GM21619 (cell line): Measurements from ENCODE around the gene SF3B3.
"Not testable (repeated sequence)": the region's sequence is repeated elsewhere in the genome, so short reads cannot be mapped to it uniquely, and the experiment has no call there.

Experiments
- ATAC-seq: cut with Tn5 transposase; IDR thresholded peaks from one replicate; pipeline ENCODE4 v1.9.1; 2021; ENCODE audit not compliant: unreplicated experiment

Gene SF3B3

DNA sequence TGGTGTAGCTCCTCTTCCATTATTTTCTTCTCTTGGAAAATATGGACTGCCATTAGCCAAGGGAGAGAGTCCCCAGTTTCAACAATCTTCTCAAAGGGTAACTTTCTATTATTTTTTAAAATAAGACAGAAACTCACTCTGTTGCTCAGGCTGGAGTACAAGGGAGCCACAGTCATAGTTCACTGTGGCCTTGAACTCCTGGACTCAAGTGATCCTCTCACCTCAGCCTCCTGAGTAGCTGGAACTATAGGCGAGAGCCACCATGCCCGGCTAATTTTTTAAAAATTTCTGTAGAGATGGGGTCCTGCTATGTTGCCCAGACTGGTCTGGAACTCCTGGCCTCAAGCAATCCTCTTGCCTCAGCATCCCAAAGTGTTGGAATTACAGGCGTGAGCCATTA lies 13.4 kb upstream of the SF3B3 start:
- no peak for ATAC-seq

GRCh38 chr16:70511833-70512232 lies 11.8 kb upstream of the SF3B3 start:
- no peak for ATAC-seq

GRCh38 chr16:70512456-70512855 lies 11.2 kb upstream of the SF3B3 start:
- no peak for ATAC-seq

DNA sequence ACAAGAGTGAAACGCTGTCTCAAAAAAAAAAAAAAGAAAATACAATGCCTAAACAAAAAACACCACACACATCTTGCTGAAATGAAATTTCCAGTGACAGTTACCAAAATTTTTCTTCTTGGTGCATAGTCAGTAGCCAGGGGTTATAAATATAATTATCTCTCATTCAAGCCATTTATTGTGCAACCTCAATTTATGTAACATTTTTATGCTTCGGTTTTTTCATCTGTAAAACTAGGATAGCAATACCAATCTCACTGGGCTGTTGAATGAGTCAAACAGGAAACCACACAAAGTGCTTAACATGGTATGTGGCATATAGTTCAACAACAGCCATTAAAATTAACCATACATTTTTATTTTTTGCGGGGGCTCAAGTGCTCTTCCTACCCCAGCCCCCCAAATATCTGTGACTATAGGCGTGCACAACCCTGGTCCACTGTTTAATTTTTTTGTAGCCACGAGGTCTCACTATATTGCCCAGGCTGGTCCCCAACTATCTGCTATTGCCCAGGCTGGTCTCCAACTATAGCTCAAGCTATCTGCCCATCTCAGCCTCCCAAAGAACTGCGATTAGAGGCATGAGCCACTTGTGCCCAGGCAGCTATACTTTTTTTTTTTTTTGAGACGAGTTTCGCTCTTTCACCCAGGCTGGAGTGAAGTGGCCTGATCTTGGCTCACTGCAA lies 2.9 kb upstream of the SF3B3 start:
- ATAC-seq = no peak

DNA sequence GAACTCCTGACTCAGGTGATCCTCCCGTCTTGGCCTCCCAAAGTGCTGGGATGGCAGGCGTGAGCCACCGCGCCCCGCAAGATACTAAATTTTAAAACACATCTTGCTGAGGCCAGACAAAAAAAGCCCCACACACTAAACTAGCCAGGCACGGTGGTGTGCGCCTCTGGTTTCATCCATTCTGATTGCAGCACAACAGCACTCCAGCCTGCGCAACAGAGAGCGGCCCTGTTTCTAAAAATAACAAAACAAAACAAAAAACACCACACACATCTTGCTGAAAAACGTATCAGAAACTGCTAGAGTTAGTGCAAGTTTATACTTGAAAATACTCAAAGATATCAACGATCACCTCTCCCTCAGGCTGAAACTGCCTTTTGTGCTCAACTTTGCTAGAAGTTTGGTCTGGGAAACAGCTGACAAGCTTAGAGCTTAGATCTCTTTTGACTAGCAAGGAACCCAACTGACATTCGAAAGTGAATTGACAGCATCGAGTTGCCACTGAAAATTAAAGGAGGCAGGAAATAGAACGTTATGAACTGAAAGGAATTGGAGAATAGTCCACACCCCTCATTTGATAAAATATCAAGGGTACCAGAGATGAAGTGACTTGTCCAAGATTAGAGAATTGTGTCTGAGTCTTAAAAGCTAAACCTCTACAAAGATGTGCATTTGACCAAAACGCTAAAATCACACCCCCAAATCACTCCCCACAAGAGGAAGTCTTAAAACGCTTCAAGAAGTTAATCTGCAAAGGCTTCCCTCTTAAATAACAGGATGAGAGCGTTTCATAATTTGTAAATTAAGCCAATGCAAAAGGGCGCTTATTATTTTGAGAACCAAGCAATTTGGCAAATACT lies 1.2 kb upstream of the SF3B3 start:
- no peak for ATAC-seq

GRCh38 chr16:70523076-70523742 lies 407 bp upstream of the SF3B3 start, which contains the start of gene COG4:
COG4 (minus strand) TSS chr16:70523554; CDS start chr16:70523543, 11 bp downstream.
- peak; percentile 47 for ATAC-seq

DNA sequence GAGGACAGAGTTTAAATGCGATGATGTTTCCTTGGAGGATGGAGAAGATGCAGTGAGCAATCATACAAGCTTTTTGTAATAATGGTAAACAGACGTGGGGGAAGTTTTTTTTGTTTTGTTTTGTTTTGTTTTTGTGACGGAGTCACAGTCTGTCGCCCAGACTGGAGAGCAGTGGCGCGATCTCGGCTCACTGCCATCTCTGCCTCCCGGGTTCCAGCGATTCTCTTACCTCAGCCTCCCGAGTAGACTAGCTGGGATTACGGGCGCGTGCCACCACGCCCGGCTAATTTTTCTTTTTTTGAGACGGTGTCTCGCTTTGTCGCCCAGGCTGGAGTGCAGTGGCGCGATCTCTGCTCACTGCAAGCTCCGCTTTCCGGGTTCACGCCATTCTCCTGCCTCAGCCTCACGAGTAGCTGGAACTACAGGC lies 796 bp downstream of the SF3B3 start:
- peak; percentile 14 for ATAC-seq

- no peak for ATAC-seq
These were observed 2.8 kb downstream of the SF3B3 start for GRCh38 chr16:70526403-70526802.

DNA sequence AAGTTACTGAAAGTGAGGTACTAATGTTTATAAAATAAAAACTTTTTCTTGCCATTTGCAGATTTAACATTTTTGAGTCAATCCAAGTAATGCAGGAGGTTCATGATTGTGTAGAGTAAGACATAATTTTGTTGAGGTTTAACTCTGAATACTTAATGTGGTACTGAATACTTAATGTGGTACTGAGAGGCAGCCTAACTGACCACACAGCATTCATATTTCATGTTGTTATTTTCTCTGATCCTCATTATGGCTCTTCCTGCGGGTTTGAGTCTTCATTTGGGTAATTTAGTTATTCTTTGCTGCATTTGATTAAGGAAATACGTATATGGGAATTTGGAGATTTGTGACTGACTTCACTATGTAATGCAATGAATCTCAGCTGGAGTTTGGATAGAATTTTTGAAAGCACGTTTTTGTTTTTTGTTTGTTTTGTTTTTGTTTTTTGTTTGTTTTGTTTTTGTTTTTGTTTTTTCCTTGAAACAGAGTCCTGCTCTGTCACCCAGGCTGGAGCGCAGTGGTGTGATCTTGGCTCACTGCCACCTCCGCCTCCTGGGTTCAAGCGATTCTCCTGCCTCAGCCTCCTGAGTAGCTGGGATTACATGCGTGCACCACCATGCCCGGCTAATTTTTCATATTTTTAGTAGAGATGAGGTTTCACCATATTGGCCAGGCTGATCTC lies 3.8 kb downstream of the SF3B3 start:
- no peak for ATAC-seq

DNA sequence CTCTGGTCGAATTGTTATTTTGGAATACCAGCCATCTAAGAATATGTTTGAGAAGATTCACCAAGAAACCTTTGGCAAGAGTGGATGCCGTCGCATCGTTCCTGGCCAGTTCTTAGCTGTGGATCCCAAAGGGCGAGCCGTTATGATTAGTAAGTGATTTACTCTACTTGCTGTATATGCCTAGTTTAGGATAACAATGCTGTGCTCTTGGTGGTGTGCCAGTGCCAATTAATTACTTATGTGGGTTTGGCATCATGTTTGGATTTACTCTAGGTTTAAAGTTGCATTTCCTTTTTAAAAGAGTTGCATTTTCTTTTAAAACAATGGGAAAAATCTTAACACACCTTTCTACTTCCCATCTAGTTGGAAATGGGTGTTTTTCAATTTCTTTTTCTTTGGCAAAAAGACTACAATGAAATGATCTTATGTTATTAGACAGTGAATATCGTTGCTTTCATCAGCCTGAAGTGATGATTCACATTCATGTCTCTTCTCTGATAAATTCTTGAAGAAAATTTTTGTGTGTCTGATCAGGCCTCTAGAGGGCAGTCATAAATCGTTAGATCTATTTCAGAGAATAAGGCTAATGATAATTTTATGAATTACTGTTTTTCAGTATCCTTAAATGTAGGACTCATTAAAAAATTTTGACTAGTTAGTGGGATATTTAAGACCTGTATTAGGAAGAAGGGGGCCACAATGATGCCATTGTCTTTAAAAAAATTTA lies 5.6 kb downstream of the SF3B3 start:
- ATAC-seq = no peak

GRCh38 chr16:70529954-70530353 lies 6.3 kb downstream of the SF3B3 start:
- ATAC-seq = not testable (repeated sequence)

- ATAC-seq = no peak
These were observed 11.4 kb downstream of the SF3B3 start for GRCh38 chr16:70534971-70535370.

DNA sequence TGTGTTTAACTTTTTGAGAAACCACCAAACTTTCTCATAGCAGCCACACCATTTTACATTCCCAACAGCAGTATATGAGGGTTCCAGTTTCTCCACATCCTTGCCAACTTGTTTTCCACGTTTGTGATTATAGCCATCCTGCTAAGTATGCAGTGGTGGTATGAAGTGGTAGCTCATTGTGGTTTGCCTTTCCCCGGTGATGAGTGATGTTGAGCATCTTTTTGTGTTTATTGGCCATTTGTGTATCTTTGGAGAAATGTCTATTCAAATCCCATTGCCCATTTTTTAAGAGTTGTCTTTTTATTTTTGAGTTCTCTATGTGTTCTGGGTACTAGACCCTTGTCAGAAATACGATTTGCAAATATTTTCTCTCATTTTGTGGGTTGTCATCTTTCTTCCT lies 17.4 kb downstream of the SF3B3 start:
- no peak for ATAC-seq

DNA sequence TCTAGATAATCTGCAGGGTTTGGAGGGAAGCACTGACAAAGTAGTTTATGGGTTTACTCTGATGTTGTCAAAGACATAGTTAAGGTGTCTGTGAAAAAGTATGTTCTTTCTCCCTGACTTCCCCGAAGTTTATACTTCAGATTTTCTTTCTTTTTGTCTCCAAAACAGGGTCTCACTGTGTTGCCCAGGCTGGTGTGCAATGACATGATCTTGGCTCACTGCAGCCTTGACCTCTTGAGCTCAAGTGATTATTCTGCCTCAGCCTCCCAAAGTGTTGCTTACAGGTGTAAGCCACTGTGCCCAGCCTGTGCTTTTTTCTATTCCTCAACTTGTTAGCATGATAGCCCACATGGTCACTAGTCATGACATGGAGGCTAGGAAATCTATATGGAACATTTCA lies 20.9 kb downstream of the SF3B3 start:
- ATAC-seq = no peak

- ATAC-seq = no peak
These were observed 25.3 kb downstream of the SF3B3 start for GRCh38 chr16:70548936-70549335.

DNA sequence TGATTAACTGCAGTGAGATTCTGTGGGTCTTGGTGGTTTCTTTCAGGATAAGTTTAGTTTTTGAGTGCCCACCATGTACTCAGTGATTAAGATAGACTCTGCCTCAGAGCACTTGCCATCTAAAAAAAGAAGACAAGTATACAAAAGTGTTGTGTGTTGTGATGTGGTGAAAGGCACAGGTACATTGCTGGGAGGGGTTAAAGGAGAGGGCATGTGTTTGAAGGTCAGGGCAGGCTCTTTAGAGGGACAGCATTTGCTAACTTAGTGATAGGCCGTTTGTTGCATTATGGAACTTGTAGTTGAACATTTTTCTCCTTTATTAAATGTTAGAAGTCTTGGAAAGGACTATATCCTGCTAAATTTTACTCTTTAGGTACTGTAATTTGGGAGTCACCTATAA lies 26.5 kb downstream of the SF3B3 start:
- ATAC-seq = no peak

- no peak for ATAC-seq
These were observed 28.2 kb downstream of the SF3B3 start for GRCh38 chr16:70551788-70552187.

DNA sequence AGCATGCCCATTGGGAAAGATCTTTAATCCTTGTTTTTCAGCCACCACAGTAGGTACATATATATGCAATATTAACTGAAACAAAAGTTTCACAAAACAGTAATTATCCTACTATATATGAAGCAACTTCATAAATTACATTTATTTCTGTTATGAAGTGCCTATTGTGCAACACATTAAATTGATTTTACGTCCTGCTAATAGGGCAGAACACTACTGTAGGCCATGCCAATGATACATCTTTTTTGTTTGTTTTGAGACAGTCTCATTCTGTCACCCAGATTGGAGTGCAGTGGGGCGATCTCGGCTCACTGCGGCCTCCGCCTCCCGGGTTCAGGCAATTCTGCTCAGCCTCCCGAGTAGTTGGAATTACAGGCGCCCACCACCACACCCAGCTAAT lies 29.1 kb downstream of the SF3B3 start:
- no peak for ATAC-seq

DNA sequence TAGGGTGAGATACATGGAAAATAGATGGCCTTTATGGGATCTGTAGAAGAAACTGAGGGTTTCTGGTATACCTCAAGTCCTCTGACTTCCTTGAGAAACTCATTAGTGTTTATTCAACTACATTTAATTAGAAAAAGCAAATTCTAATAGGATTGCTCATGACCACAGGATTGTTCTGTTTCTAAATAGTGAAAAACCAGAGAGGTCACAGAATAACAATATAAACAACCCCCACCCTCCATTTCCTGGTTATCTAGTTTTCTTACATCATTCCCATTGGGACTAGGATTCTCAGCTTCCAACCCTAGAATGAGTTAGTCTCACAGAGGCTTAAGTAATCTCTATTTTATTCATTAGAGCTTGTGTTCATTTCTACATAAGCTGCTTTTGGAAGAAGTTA lies 30.0 kb downstream of the SF3B3 start:
- no peak for ATAC-seq

GRCh38 chr16:70556063-70556462 lies 32.4 kb downstream of the SF3B3 start:
- ATAC-seq = no peak

GRCh38 chr16:70561623-70562022 lies 38.0 kb downstream of the SF3B3 start:
- ATAC-seq = no peak
